NCI-H2227 treated with DMSO at 0.1 percent for 48 hours (cell line): ENCODE measurements around the gene DIPK1C.
A peak's percentile ranks its signal among the peaks of the same experiment; 100 is the strongest.

Source experiments
- DNase-seq: peaks from one replicate; lab custom pipeline; 2025; lab: John Stamatoyannopoulos, UW

The DIPK1C gene

GRCh38 chr18:74482697-74483096 lies 25.6 kb upstream of the DIPK1C start:
- no peak for DNase-seq

GRCh38 chr18:74480149-74480651 lies 23.1 kb upstream of the DIPK1C start:
- DNase-seq: no peak

GRCh38 chr18:74479486-74480148 lies 22.5 kb upstream of the DIPK1C start:
- DNase-seq: no peak

- DNase-seq: no peak
Observed at GRCh38 chr18:74478880-74479279, 21.8 kb upstream of the DIPK1C start.

- no peak for DNase-seq
Observed at GRCh38 chr18:74478316-74478715, 21.2 kb upstream of the DIPK1C start.

GRCh38 chr18:74477771-74478170 lies 20.7 kb upstream of the DIPK1C start:
- DNase-seq: no peak

- DNase-seq: peak; percentile 15
Observed at GRCh38 chr18:74476140-74476539, 19.0 kb upstream of the DIPK1C start.

GRCh38 chr18:74473976-74474640 lies 17.0 kb upstream of the DIPK1C start:
- no peak for DNase-seq

GRCh38 chr18:74472312-74472711 lies 15.2 kb upstream of the DIPK1C start:
- no peak for DNase-seq

- no peak for DNase-seq
Observed at GRCh38 chr18:74468547-74469061, 11.5 kb upstream of the DIPK1C start.

GRCh38 chr18:74465775-74466174 lies 8.7 kb upstream of the DIPK1C start:
- DNase-seq: no peak

- DNase-seq: no peak
Observed at GRCh38 chr18:74463983-74464382, 6.9 kb upstream of the DIPK1C start.

GRCh38 chr18:74463254-74463653 lies 6.1 kb upstream of the DIPK1C start:
- no peak for DNase-seq

GRCh38 chr18:74460825-74461224 lies 3.7 kb upstream of the DIPK1C start:
- DNase-seq: no peak

GRCh38 chr18:74459889-74460288 lies 2.8 kb upstream of the DIPK1C start:
- no peak for DNase-seq

GRCh38 chr18:74457725-74458421 lies 765 bp upstream of the DIPK1C start:
- no peak for DNase-seq

- no peak for DNase-seq
Observed at GRCh38 chr18:74456349-74457042, 612 bp downstream of the DIPK1C start.

GRCh38 chr18:74456017-74456348 lies 1.1 kb downstream of the DIPK1C start:
- no peak for DNase-seq

- no peak for DNase-seq
Observed at GRCh38 chr18:74455386-74455785, 1.7 kb downstream of the DIPK1C start.

- no peak for DNase-seq
Observed at GRCh38 chr18:74454279-74454751, 2.8 kb downstream of the DIPK1C start.

- DNase-seq: no peak
Observed at GRCh38 chr18:74453642-74454198, 3.4 kb downstream of the DIPK1C start.

- DNase-seq: no peak
Observed at GRCh38 chr18:74453016-74453566, 4.0 kb downstream of the DIPK1C start.
